Measurements from ENCODE around the gene MPC1. TPM values are rescaled to one million over a fixed set of nuclear protein-coding genes. Genes with fewer than 3 reads are reported as not detected.

The MPC1 gene
- 12.4 to 14.3 TPM (median 12.7 TPM) in 3 replicates for total RNA-seq

DNA sequence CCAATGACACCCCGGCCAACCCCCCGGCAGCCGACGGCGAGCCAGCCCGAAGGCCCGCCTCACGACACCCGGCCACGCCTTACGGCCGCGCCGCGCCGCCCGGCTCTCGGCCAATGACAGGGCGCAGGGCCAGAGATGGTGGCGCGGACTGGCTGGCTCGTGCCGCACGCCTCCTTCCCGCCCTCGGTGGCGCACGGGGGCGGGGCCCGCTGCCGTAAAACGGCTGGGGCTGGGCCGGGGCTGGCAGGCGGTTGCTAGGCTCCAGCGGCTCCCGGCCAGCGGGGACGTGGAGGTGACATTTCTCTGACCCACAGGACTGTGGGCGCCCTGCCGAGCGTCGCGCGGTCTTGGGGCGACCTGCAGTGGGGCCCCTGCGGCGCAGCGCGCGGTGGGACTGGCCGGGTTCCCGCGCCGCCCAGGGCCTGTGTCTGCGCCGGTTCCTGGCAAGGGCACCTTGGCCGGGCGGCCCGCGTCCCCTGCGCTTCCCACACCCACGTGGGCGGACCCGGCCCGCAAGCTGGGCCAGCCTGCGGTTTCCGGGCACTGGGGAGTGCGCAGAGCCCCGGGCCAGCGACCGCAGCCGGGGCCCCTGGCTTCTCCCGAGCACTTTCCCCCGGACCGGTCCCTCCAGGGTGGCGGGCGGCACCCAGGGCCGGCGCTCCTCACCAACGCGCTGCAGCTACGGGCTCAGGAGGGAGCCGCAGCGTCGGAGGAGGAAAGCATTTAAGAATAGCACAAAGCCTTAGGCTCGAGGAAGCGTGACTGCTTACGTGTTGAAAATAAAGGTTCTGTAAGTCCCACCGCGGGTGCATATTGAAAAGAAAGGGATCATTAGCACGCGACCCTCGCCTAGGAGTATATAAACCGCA lies at the start of gene MPC1:
TSS of gene MPC1 (minus strand) at position 8 of the 869 bp plus-strand sequence. CDS start 64 bp downstream, outside the sequence.
- Mint-ChIP-seq H3K4me3 (peak within 1 kb of the TSS; percentile 81), H3K4me1 (peaks cover 15% of the 10 kb centered on the region), H3K36me3 (no peaks in the 10 kb centered on the region), H3K9me3 (no peaks in the 10 kb centered on the region), H3K27me3 (ENCODE audit: low read depth) (no peaks in the 10 kb centered on the region), H3K27ac (peak within 1 kb of the TSS; percentile 95)
- TF ChIP-seq, protein P1, sequence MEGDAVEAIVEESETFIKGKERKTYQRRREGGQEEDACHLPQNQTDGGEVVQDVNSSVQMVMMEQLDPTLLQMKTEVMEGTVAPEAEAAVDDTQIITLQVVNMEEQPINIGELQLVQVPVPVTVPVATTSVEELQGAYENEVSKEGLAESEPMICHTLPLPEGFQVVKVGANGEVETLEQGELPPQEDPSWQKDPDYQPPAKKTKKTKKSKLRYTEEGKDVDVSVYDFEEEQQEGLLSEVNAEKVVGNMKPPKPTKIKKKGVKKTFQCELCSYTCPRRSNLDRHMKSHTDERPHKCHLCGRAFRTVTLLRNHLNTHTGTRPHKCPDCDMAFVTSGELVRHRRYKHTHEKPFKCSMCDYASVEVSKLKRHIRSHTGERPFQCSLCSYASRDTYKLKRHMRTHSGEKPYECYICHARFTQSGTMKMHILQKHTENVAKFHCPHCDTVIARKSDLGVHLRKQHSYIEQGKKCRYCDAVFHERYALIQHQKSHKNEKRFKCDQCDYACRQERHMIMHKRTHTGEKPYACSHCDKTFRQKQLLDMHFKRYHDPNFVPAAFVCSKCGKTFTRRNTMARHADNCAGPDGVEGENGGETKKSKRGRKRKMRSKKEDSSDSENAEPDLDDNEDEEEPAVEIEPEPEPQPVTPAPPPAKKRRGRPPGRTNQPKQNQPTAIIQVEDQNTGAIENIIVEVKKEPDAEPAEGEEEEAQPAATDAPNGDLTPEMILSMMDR (IDR thresholded peaks at IDR 0.05; ENCODE audit: unreplicated experiment): no peak
- DNase-seq (ENCODE audit: low spot score in 2 of 2, unreplicated experiment in 2 of 2): peak; percentile 91 to 96

DNA sequence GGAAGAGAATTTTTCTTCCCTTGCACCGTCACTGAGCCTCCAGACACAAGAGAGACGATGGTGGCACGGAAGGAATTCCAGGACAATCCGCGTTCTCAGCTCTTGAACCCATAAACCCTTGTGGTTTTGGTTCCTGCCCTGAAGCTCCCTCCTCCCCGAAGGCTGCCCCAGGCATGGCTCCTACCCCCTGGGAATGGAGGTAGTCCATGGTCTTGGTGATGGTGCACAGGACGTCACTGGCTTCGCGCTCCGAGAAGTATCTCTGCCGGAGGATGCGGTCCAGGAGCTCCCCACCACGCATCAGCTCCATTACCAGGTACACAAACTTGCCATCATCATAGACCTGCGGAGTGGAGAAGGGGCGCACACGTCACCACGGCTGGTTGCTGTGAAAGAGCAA lies 47.5 kb upstream of the MPC1 start:
- Mint-ChIP-seq H3K36me3 (peaks cover 13% of the 10 kb centered on the region), H3K27me3 (ENCODE audit: low read depth) (no peaks in the 10 kb centered on the region), H3K9me3 (no peaks in the 10 kb centered on the region), H3K4me1 (no peaks in the 10 kb centered on the region), H3K4me3 (no peak overlapping the region), H3K27ac (no peak overlapping the region)
- TF ChIP-seq, protein P1 (IDR thresholded peaks at IDR 0.05; ENCODE audit: unreplicated experiment): no peak
- DNase-seq (ENCODE audit: low spot score in 2 of 2, unreplicated experiment in 2 of 2): no peak

DNA sequence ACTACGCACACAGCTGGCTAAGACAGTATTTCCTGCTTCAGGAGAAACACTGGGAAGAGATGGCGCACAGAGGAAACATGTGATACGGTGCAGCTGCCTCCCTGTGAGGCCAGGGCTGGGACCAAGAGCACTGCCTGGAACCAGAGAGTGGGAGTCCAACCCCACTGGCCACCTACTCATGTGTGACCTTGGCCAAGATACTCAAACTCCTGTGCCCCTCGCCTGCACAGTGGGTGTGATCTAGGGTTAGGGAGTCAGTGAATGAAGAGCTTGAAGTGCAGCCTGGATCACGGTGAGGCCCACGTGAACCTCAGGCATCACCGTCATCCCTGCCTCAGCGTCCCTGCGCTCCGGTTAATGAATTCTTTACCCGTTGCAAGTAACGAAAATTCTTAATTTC lies 41.7 kb upstream of the MPC1 start:
- Mint-ChIP-seq H3K4me1 (peaks cover 6% of the 10 kb centered on the region), H3K27me3 (ENCODE audit: low read depth) (no peaks in the 10 kb centered on the region), H3K9me3 (no peaks in the 10 kb centered on the region), H3K27ac (no peak overlapping the region), H3K36me3 (peaks cover 4% of the 10 kb centered on the region), H3K4me3 (no peak overlapping the region)
- TF ChIP-seq, protein P1 (IDR thresholded peaks at IDR 0.05; ENCODE audit: unreplicated experiment): no peak
- no peak for DNase-seq (ENCODE audit: low spot score in 2 of 2, unreplicated experiment in 2 of 2)

DNA sequence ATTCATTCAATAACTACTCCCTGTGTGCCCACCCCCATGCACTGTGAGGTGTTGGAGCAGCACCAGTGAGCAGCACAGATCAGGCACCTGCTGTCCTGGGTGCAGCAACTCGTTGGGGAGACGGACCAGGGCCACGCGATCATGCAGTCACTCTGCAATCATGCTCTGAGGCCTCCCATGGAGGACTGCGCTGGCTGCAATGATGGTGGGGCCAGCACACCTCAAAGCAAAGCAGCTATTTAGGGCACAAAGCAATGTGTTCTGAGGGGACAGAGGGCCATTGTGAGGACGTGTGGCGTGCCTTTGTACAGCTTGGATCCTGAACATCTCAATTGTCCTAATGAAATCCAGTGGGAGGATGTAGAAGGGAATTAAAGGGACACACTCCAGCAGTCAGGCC lies 41.0 kb upstream of the MPC1 start:
- DNase-seq (ENCODE audit: low spot score in 2 of 2, unreplicated experiment in 2 of 2): no peak
- H3K36me3 Mint-ChIP-seq: peaks cover 2% of the 10 kb centered on the region
- no peaks in the 10 kb centered on the region for H3K27me3 Mint-ChIP-seq (ENCODE audit: low read depth)
- TF ChIP-seq, protein P1 (IDR thresholded peaks at IDR 0.05; ENCODE audit: unreplicated experiment): no peak
- no peaks in the 10 kb centered on the region for H3K9me3 Mint-ChIP-seq
- no peak overlapping the region for H3K4me3 Mint-ChIP-seq
- peaks cover 6% of the 10 kb centered on the region for H3K4me1 Mint-ChIP-seq
- no peak overlapping the region for H3K27ac Mint-ChIP-seq

DNA sequence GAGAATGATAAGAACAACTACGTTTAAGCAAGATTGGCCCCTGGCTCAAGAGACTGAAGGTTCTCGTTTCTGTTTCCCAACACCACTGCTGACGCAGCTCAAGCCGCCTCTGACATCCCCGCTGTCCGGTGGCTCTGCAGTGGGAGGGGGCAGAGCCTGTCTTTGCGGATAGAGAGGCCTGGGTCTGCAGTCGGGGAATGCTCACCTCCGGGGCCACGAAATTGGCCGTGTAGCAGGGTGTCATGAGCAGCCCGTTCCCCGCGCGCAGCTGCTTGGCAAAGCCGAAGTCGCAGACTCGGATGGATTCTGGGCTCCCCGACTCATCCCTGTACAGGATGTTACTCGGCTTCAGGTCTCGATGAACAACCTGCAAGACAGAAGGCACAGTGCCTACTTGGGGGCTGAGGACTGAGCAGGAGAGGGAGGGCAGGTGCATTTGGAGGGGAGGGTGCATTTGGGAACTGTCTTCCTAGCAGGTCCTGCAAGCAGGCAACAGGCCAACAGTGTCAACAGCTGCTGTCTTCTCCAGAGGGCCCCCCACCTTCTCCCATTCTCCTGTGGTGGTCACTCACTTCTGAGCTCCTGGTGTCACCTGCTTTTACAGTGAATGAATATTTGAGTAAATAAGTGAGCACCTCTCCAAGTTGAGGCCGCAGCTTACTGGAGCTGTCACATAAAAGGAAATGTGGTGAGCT lies 40.5 kb upstream of the MPC1 start:
- Mint-ChIP-seq H3K27me3 (ENCODE audit: low read depth) (no peaks in the 10 kb centered on the region), H3K36me3 (peaks cover 3% of the 10 kb centered on the region), H3K9me3 (no peaks in the 10 kb centered on the region), H3K4me3 (no peak overlapping the region), H3K4me1 (peaks cover 6% of the 10 kb centered on the region), H3K27ac (no peak overlapping the region)
- no peak for DNase-seq (ENCODE audit: low spot score in 2 of 2, unreplicated experiment in 2 of 2)
- TF ChIP-seq, protein P1 (IDR thresholded peaks at IDR 0.05; ENCODE audit: unreplicated experiment): no peak
